Subcutaneous abdominal adipose tissue (tissue), 5 donors: ENCODE data around the gene TSPYL2.

Source experiments
- H3K27ac ChIP-seq: one replicate; pipeline ENCODE4 v1.7.0; 2013; ENCODE audit warnings: low read depth, mild to moderate bottlenecking, inconsistent platforms, low read length, moderate library complexity
- H3K27me3 ChIP-seq, 5 donors: one replicate each; pipeline ENCODE4 v1.7.0; 2013; ENCODE audit warnings: low read length in 5 of 5, inconsistent platforms in 1 of 5; ENCODE audit not compliant: control insufficient read depth in 5 of 5, insufficient read depth in 4 of 5
- H3K36me3 ChIP-seq, 5 donors: one replicate each; pipeline ENCODE4 v1.7.0; 2013; ENCODE audit warnings: low read length in 5 of 5; ENCODE audit not compliant: control insufficient read depth in 5 of 5, insufficient read depth in 5 of 5
- H3K4me1 ChIP-seq, 5 donors: one replicate each; pipeline ENCODE4 v1.7.0; 2013; ENCODE audit warnings: low read length in 5 of 5, mild to moderate bottlenecking in 3 of 5, moderate library complexity in 1 of 5; ENCODE audit not compliant: control insufficient read depth in 5 of 5, insufficient read depth in 5 of 5
- H3K4me3 ChIP-seq, 5 donors: one replicate each; pipeline ENCODE4 v1.7.0; 2013; ENCODE audit warnings: low read length in 5 of 5, low read depth in 1 of 5
- H3K9ac ChIP-seq, 5 donors: one replicate each; pipeline ENCODE4 v1.7.0; 2013; ENCODE audit warnings: low read length in 5 of 5, mild to moderate bottlenecking in 4 of 5, moderate library complexity in 3 of 5
- H3K9me3 ChIP-seq, 5 donors: one replicate each; pipeline ENCODE4 v1.7.0; 2013; ENCODE audit warnings: low read length in 5 of 5; ENCODE audit not compliant: control insufficient read depth in 5 of 5
- donor health status: healthy.
- donor health status: healthy.
- donor health status: healthy.
- donor health status: healthy.
- donor health status: healthy.

Gene TSPYL2

GRCh38 chrX:53081925-53082772, at the start of gene TSPYL2:
Gene TSPYL2 (plus strand): TSS chrX:53082367. CDS start chrX:53082499, 132 bp downstream.
- H3K9me3 ChIP-seq, result peaks cover 0 to under 1% (median 0%) of the 10 kb centered on the region in 5 donors
- H3K27me3 ChIP-seq, result peaks cover 3 to 20% (median 7%) of the 10 kb centered on the region in 5 donors
- H3K4me1 ChIP-seq, result peaks cover 5 to 16% (median 12%) of the 10 kb centered on the region in 5 donors
- H3K9ac ChIP-seq, result peak within 1 kb of the TSS in 4 of 5 donors; percentile 33 to 72 (median 50)
- H3K36me3 ChIP-seq, result peaks cover 0 to 22% (median 10%) of the 10 kb centered on the region in 5 donors
- H3K4me3 ChIP-seq, result peak within 1 kb of the TSS; percentile 53 to 75 (median 66)
- peak within 1 kb of the TSS; percentile 83 for H3K27ac ChIP-seq

DNA sequence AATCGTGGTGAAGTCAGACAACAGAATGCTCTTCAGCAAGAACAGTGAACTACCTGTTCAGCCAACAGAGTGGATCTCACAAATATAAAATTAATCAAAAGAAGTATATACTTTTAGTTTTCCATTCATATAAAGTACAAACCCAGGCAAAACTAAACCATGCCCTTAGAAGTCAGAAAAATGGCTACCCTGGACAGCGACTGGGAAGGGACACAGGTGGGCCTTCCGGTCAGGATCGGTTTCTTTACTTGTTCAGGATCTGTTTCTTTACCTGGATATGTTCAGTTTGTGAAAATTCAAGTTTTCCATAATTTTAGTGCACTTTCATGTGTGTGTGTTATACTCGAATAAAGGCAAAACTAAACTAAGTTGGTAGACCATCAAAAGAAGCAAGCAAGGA, 46.0 kb upstream of the TSPYL2 start:
- no peaks in the 10 kb centered on the region for H3K9me3 ChIP-seq
- H3K4me3 ChIP-seq, result no peak overlapping the region
- no peak overlapping the region for H3K27ac ChIP-seq
- no peaks in the 10 kb centered on the region for H3K36me3 ChIP-seq
- H3K4me1 ChIP-seq, result no peaks in the 10 kb centered on the region
- H3K9ac ChIP-seq, result no peak overlapping the region
- peaks cover 0 to 28% (median 8%) of the 10 kb centered on the region in 5 donors for H3K27me3 ChIP-seq

DNA sequence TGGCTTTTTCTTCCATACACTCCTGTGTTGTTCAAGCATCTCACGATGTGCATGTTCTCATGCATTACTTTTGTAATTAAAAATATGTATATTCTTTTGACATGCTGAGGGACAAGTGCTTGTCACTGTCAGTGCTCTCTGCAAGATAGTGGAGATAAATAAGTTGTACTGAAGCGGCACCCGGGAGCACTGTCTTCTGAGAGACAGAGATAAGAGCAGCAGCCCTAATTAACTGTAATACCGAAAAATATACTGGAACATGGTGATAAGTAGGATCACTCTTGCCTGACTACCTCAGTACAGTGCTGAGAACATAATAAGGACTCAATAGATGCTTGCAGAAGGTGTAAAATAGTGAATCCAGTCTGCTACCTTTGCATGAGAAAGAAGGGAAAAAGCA, 42.9 kb upstream of the TSPYL2 start:
- Histone ChIP-seq H3K27ac (no peak overlapping the region), H3K4me1 (no peaks in the 10 kb centered on the region), H3K36me3 (no peaks in the 10 kb centered on the region), H3K9me3 (no peaks in the 10 kb centered on the region), H3K4me3 (no peak overlapping the region), H3K9ac (no peak overlapping the region), H3K27me3 (peaks cover 0 to 35% (median 6%) of the 10 kb centered on the region in 5 donors)

- no peaks in the 10 kb centered on the region for H3K36me3 ChIP-seq
- H3K4me3 ChIP-seq, result no peak overlapping the region
- H3K9ac ChIP-seq, result no peak overlapping the region
- H3K27me3 ChIP-seq, result peaks cover 5 to 25% (median 10%) of the 10 kb centered on the region in 5 donors
- no peaks in the 10 kb centered on the region for H3K4me1 ChIP-seq
- no peaks in the 10 kb centered on the region for H3K9me3 ChIP-seq
- H3K27ac ChIP-seq, result no peak overlapping the region
Observed at GRCh38 chrX:53044995-53045394, 37.2 kb upstream of the TSPYL2 start.

DNA sequence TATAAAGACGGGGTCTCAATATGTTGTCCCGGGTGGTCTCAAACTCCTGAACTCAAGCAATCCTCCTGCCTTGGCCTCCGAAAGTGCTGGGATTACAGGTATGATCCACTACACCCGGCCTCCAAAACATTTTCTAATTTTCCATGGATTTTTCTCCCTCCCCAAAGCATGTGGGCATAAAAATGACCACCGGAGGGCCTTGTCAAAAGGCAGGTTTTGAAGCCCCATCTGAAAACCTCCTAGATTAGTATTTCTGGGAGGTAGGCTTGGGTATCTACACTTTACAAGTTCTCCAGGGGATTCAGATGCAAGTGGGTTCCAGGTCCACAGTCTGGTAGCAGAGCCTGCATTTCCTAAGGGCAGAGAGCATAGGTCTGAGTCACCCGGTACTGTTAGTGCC, 34.9 kb upstream of the TSPYL2 start:
- Histone ChIP-seq H3K4me3 (no peak overlapping the region), H3K4me1 (no peaks in the 10 kb centered on the region), H3K9ac (no peak overlapping the region), H3K36me3 (no peaks in the 10 kb centered on the region), H3K9me3 (no peaks in the 10 kb centered on the region), H3K27me3 (peaks cover 11 to 37% (median 24%) of the 10 kb centered on the region in 5 donors), H3K27ac (no peak overlapping the region)

DNA sequence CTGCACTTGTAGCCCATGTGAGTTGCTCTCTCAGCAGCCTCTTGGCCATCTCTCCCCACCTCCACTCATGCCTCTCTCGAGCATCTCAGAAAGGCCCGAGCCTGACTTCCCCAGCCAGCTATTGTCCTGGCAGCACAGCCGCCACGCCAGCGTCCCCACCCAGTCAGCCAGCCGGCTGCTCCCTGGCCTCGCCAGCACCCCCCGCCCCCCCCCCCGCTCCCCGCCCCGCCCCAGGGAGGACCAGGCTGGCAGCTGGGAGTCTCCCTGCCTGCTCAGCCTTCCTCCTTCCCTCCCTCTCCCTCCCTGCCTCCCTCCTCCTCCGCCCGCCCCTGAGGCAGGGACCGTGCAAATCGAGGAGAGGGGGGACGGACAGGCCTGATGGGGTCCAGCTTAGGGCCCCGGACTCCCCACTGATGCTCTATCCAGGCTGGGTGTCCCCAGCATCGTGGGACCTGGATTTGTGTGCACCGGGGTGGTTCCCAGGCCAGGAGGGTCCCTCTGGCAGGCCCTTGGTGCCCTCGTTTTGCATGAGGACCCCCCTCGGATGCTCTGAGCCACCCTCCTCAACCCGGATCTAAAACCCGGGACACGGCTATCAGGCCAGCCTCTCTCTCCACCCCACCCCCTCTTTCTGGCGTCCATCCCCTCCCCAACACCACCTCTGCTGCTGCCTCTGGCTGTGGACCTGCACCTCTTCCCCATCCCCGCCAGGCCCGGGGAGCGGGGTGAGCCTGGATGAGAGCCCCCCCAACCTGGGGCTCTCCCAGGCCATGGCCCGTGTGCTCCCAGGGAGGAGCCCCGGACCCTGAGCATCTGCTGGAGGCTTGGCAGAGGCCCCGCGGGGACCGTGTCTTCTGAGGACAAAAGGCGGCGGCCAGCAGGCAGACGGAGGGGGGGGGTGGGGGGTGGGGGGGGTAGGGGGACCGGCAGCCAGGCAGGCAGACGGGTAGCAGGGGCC, 33.7 kb upstream of the TSPYL2 start, which contains the start of gene GPR173:
Gene GPR173, plus strand, starts transcription at position 621 of the 958 bp plus-strand sequence. CDS start 27,833 bp downstream, outside the sequence.
- Histone ChIP-seq H3K27ac (no peak within 1 kb of the TSS), H3K9me3 (no peaks in the 10 kb centered on the region), H3K36me3 (no peaks in the 10 kb centered on the region), H3K4me1 (no peaks in the 10 kb centered on the region), H3K9ac (no peak within 1 kb of the TSS), H3K27me3 (peaks cover 11 to 35% (median 29%) of the 10 kb centered on the region in 5 donors), H3K4me3 (peak within 1 kb of the TSS in 4 of 5 donors; percentile 10 to 59 (median 38))

DNA sequence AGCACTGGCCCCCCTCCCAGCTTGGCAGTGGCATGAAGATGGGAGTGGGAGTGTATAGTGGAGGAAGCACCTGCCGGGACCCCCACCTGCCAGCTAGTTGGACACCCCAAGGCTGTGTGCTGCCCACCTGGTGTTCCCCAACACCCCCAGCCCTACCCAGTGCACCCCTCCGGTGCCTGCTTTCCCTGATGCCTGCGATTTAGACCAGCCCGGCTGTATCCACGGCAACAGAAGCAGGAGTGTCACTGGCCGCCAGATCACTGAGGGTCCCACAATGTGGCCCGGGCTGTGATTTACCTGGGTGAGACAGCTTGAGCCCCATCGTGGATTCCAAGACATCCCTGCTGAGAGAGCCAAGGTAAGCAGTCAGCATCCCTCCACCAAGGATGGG, 33.0 kb upstream of the TSPYL2 start:
- Histone ChIP-seq H3K9me3 (no peaks in the 10 kb centered on the region), H3K27ac (no peak overlapping the region), H3K4me1 (no peaks in the 10 kb centered on the region), H3K27me3 (peaks cover 11 to 29% (median 28%) of the 10 kb centered on the region in 5 donors), H3K9ac (no peak overlapping the region), H3K4me3 (peak overlapping the region in 4 of 5 donors; percentile 8 to 42 (median 17)), H3K36me3 (no peaks in the 10 kb centered on the region)

GRCh38 chrX:53050841-53051240, 31.3 kb upstream of the TSPYL2 start:
- Histone ChIP-seq H3K4me1 (no peaks in the 10 kb centered on the region), H3K9me3 (no peaks in the 10 kb centered on the region), H3K36me3 (no peaks in the 10 kb centered on the region), H3K27me3 (peaks cover 11 to 44% (median 41%) of the 10 kb centered on the region in 5 donors), H3K4me3 (no peak overlapping the region), H3K27ac (no peak overlapping the region), H3K9ac (no peak overlapping the region)

DNA sequence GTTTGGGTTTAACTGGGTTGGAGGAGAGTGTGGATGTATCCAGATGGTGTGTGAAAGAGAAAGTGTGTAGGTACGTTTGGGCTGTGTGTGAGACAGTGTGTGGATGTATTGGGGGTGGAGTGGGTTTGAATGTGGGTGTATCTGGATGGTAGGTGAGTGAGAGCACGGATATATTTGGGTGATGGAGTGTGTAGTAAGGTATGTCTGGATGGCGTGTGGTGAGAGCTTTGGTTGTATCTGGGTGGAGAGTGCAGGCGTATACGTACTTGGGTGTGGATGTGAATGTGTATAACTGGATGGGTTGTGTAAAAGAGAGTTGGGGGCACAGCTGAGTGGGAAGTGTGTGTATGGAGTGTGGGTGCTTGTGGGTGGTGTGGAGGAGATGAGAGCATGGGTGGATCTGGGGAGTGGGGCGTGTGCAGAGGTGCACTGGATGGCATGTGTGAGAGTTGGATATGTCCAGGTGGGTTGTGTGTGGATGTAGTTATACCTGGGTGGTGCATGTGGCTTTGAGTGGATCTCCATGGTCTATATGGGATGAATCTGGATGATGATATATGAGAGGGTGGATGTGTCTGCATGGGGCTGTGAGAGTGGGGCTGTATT, 26.8 kb upstream of the TSPYL2 start:
- Histone ChIP-seq H3K27ac (no peak overlapping the region), H3K27me3 (peaks cover 6 to 41% (median 35%) of the 10 kb centered on the region in 5 donors), H3K36me3 (no peaks in the 10 kb centered on the region), H3K4me3 (no peak overlapping the region), H3K9me3 (no peaks in the 10 kb centered on the region), H3K9ac (no peak overlapping the region), H3K4me1 (no peaks in the 10 kb centered on the region)
